ENCODE results near the gene SYNGR3.
"Not testable (repeated sequence)": the region's sequence is repeated elsewhere in the genome, so short reads cannot be mapped to it uniquely, and the experiment has no call there.

Gene SYNGR3

DNA sequence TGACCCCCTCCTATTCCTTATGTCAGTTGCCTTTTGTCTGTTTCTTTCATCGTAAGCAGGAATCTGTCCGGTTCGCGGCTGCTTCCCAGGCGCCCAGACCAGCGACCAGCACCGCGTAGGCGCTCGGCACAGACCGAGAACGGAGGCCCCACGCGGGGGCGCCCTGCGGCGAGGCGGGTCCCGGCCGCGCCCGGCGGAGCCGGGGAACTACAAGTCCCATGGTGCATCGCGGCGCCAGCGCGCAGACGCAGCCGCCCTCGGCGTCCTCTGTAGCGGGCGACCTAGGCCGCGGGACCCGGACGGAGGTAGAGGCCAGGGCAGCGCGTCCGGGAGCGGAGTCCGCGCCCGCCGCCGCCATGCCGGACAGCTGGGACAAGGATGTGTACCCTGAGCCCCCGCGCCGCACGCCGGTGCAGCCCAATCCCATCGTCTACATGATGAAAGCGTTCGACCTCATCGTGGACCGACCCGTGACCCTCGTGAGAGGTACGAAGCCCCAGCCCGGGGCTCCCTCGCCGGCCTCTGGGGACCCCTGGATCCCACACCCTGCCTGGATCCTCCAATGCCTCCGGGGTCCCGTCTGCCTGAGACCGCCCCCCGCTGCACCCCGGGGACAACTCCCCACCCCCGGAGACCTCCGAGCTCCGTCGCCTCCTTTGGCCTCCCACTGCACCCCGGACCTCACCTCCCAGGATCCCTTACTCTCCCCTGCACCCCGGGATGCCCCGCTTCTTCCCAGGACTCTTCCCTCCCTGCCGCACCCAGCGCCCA, 30.3 kb upstream of the SYNGR3 start, which contains the start of gene NDUFB10:
TSS of gene NDUFB10 (plus strand) at position 270 of the 771 bp plus-strand sequence. CDS start at position 357, 87 bp downstream.
- DNase-seq (ENCODE audit: low read depth in 3 of 3), result peak; percentile 81 to 88 (median 84)

DNA sequence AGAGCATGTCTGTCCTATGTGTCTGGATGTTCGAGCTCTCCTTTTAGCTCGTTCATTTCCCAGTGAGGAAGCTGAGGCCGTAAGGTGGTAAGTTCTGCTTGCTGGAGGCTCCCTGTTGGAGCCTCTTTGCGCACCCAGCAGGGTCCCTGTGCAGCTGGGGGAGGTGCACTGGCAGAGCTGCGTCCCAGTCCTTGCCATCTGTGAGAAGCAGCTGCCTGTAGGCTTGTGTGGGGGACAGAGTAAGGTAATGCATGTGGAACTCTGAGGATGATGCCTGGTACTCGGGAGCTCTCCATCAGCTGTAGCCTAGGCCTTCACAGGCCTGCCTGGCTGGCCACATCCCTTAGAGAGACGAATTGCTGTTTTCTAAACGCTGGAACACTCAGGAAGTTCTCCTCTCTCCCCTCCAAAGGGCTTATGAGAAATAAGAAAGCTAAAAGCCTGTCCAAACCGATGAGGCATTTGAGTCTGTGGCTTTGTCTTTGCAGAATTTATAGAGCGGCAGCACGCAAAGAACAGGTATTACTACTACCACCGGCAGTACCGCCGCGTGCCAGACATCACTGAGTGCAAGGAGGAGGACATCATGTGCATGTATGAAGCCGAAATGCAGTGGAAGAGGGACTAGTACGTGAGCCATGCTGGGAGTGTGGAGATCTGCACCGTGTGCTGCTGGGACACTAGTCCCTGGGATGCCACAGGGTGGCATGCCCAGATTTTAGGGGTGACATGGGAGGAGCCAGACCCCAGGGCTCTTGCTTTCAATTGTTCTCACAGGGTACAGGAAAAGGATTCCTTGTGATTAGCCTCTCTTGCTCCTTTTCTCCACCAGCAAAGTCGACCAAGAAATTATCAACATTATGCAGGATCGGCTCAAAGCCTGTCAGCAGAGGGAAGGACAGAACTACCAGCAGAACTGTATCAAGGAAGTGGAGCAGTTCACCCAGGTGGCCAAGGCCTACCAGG, 28.8 kb upstream of the SYNGR3 start:
- no peak for DNase-seq (ENCODE audit: low read depth in 3 of 3)

DNA sequence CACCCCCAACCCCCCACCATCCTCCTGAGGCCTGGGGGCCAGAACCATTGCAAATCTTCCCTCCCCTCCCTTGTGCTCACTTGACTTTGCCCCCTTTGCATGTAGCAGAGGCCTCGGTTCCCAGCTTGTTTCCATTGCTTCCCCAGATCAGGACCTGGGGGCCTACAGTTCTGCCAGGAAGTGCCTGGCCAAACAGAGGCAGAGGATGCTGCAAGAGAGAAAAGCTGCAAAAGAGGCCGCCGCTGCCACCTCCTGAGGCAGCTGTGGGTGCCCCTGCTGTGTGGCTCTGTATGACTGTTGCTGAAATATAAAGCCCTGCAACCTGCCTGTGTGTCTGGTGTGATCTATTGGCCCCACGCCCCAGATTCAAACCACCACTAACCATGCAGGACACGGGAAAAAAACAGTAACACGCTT, 28.1 kb upstream of the SYNGR3 start:
- no peak for DNase-seq (ENCODE audit: low read depth in 3 of 3)

DNA sequence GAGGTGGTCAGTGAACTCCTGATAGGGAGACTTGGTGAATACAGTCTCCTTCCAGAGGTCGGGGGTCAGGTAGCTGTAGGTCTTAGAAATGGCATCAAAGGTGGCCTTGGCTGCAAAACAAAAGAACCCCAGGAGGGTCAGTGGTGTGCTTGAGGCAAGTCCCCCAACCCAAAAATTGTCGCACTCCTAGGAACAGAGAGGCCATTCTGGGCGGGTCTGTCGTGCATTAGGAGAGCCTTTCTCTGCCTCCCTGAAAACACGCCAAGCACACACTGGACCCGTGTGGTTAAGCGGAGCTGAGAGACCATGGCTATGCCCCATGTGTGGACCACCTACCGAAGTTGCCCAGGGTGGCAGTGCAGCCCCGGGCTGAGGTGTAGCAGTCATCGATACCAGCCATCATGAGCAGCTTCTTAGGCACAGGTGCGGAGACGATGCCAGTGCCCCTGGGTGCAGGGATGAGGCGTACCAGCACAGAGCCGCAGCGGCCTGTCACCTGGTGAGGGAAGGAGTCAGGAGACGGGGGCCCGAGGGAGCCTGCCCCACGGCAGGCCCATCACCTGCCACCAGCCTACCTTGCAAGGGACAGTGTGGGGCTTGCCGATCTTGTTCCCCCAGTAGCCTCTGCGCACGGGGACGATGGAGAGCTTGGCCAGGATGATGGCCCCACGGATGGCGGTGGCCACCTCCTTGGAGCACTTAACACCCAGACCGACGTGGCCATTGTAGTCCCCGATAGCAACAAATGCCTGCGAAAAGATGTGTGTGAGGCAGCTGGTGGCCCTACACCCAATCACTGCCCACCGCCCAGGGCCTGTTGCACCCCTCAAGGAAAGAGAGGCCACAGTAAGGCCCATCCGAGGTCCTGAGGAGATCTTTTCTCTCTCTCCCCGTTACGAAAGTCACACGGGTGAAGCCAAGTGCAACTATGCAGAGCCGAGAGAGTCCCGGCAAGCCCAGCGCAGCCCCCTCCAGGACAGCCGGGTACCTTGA, 27.3 kb upstream of the SYNGR3 start:
- DNase-seq (ENCODE audit: low read depth in 3 of 3), result not testable (repeated sequence)

DNA sequence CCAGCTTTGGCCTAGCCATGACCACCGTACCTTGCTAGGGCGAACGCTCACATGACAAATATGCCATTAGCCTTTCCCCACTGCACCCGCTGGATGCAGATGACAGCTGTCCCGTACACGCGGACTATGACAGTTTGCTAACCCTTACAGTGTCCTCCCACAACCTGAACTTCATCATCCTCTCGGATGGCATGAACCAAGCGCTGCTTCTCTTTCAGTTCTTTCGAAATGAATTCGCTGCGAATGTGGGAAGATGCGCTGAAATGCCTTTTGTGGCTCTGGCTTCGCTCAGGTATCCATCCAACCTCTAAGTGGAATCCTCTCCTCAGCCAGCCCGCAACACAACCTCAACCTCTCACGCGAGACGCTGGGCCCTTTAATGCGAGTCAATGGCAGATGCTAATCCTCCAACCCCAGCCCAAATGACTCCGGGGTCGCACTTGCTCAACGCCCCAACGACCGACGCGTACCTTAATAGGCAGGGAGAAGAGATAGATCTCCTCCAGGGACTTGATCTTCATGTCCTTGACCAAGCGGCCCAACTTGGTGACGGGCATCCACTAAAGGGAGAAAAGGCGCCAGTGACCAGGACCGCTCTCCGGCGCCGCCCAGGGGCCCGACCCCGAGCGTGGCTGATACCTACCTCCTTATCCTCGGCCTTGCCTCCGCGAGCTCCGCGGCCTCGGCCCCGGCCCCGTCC, 25.8 kb upstream of the SYNGR3 start:
- no peak for DNase-seq (ENCODE audit: low read depth in 3 of 3)

DNA sequence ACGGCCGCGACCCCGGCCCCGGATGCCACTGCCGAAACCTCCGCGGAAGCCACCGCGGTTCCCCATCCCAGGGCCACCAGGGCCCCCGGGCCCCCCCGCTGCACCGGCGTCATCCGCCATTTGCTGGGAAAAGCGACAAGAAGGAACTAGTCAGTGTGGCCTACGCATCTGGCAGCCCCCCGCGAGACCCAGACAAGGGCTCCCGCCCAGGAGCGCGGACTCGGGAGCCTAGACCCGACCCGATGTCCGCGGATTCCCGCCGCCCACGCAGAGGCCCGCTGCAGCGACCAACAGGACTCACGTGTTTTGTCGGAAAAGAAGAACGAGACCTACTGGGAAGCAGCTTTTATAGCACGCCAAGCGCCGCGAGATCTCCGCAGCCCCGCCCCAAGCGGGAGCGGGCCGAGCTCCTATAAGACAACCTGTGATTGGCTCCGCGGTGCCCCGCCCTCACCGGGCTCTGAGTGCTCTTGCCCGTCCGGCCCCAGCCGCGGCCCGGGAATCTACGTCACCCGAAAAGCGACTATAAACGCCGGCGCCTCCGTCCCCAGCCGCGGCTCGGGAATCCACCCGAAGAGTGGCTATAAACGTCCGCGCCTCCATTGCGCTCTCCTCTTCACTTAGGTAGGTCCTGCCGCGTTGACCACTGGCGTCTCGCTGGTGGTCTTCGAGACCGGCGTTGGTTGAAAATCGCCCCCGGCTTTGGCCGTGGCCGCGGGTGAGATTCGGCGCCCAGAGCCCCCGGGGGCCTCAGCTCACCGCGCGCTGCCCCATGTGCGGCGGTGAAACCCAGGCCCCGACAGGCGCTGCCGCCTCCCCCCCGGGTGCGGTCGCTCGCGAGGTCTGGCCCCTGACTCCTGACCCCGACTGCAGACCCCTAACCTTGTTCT, 25.0 kb upstream of the SYNGR3 start, which contains the start of gene RPS2:
TSS of gene RPS2 (minus strand) at position 321 of the 890 bp plus-strand sequence. CDS start at position 120, 201 bp downstream.
- DNase-seq (ENCODE audit: low read depth in 3 of 3), result peak; percentile 94 to 99 (median 95)

DNA sequence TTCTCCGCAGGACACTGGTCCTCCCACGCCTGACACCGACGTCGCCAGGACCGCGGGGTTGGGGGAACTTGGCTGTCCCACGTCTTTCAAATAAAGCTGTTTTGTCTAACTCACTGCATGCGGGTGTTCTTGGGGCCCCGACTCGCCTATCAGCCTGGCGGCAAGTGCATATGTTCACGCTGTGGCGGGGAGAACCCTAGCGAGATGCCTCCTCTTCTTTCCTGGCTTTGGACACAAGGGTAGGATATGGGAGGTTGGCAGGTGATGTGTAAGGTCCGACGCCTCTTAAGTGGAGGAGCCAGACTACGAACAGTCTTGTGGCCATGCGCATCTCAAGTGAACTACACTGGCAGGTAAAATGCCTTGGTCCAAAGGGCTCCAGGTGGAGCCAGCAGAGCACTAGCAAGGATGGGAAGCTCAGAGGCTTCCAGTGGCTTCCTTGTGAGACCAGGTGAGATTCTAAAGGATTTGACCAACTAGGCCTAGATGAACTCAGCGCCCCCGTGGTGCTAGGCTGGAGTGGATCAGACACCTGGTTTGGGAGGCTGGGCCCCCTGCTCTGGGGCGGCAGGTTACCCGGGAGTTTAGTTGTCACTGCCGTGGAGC, 24.3 kb upstream of the SYNGR3 start:
- no peak for DNase-seq (ENCODE audit: low read depth in 3 of 3)

DNA sequence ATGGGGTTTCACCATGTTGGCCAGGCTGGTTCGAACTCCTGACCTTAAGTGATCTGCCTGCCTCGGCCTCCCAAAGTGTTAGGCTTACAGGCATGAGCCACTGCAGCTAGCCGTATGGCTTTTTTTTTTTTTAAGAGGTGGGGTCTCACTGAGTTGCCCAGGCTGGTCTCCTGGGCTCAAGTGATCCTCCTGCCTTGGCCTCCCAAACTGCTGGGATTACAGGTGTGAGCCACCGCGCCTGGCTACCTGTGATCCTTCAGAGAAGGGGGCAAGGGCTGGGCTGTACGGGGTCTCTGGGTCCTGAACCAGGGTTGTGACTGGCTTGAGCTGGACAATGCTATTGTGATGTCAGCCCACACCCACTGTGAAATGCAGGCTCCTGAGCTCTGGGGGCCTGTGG, 23.3 kb upstream of the SYNGR3 start, which contains the start of gene RNF151:
TSS of gene RNF151 (plus strand) at position 397 of the 400 bp plus-strand sequence. CDS start 26 bp downstream, outside the sequence.
- no peak for DNase-seq (ENCODE audit: low read depth in 3 of 3)

DNA sequence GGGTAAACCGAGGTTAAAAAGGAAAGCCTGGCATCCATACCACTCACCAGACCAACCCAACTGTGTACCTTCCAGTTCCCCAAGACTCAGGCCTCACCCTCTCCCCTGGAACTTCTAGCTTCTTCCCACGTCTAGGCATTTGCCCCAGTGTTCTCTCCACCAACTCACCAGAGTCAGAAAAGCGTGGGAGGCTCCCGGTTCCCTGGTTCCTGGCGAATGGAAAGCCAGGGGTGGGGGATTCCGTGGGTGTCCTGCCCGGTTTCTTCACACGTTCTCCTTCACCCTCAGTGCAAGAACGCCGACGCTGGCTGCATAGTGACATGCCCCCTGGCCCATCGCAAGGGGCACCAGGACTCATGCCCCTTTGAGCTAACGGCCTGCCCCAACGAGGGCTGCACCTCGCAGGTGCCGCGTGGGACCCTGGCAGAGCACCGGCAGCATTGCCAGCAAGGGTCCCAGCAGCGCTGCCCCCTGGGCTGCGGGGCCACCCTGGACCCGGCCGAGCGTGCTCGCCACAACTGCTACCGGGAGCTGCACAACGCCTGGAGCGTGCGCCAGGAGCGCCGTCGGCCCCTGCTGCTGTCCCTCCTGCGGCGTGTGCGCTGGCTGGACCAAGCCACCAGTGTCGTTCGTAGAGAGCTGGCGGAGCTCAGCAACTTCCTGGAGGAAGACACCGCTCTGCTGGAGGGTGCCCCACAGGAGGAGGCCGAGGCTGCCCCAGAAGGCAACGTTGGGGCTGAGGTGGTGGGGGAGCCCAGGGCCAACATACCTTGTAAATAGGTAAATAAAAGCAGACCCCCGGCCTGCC, 21.4 kb upstream of the SYNGR3 start:
- DNase-seq (ENCODE audit: low read depth in 3 of 3), result no peak

DNA sequence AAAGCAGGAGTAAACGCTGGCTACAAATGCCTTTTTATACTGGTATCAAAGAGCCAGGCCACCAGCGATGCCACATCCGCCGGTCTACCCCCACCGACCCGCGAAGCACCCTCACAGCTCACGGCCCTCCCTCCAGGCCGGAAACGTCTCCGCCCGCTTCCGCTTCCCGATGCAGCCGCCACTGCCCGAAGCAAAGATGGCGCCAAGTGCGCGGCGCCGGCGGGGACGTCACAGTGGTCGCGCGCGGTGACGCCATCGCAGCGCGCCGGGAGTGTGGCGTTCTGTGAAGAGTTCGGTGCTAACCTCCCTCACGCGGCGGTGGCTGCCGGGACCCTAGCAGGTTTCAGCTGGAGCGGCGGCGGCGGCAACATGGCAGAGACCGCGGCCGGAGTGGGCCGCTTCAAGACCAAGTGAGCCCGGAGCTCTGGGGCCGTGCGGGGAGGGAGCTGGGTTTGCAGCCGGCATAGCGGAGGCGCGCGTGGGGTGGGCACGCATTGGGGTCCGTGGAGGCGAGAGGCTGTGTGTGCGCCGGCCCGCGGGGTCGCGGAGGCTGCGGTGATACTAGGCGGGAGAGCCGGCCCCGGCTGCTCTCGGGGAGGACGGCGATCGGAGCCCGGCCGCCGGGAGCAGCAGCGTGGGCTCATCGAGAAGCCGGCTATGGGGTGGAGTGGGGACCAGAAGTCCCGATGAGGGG, 17.8 kb upstream of the SYNGR3 start, which contains the start of gene TBL3:
TSS of gene TBL3 (plus strand) at position 258 of the 694 bp plus-strand sequence. CDS start at position 370, 112 bp downstream.
- DNase-seq (ENCODE audit: low read depth in 3 of 3), result peak; percentile 90 to 92 (median 91)

DNA sequence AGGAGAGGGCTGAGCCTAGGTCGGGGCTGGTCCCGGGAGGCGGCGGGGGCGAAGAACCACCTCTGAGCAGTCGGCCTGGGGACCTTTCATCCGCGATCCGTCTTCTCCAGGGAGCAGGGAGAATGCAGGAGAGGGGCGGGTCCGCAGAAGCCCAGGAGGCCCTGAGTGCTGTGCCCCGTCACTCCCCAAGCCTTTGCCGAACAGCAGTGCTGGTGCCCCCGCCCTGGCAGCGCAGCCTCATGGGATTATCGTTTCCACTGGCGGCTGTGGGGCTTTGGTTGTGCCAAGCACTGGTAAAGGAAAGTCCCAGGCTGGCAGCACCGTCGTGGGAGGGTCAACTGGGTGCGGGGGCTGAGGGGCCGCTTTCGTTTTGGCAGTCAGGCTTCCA, 17.3 kb upstream of the SYNGR3 start:
- no peak for DNase-seq (ENCODE audit: low read depth in 3 of 3)

DNA sequence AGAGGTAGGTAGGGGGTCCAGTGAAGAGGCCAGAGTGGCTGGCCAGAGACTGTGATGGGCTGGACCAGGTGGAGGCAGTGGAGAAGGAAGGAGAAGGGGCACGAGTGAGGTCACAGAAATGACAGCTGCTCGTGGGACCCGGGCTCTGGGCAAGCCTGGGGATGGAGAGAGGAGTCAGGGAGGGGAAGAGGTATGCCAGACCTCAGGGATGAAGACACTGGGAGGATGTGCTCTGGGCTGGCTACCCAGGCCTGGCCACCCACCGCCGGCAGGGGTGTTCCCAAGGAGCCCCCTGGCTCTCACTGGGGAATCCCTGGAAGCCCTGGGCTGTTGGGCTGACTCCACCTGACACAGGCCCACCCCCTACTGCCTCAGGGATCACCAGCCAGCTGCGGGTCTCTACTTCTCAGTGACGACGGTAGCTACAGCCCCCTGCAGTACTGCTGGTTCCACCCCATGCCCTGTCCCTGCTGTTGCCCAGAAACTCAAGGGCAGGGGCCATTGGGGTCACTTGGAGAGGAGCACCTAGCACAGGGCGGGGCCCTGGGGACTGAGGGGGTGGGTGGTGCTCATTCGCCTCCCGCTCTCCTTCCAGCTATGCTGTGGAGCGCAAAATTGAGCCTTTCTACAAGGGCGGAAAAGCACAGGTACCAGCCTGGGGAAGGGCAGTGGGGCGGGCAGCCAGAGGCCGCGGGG, 16.2 kb upstream of the SYNGR3 start:
- no peak for DNase-seq (ENCODE audit: low read depth in 3 of 3)

DNA sequence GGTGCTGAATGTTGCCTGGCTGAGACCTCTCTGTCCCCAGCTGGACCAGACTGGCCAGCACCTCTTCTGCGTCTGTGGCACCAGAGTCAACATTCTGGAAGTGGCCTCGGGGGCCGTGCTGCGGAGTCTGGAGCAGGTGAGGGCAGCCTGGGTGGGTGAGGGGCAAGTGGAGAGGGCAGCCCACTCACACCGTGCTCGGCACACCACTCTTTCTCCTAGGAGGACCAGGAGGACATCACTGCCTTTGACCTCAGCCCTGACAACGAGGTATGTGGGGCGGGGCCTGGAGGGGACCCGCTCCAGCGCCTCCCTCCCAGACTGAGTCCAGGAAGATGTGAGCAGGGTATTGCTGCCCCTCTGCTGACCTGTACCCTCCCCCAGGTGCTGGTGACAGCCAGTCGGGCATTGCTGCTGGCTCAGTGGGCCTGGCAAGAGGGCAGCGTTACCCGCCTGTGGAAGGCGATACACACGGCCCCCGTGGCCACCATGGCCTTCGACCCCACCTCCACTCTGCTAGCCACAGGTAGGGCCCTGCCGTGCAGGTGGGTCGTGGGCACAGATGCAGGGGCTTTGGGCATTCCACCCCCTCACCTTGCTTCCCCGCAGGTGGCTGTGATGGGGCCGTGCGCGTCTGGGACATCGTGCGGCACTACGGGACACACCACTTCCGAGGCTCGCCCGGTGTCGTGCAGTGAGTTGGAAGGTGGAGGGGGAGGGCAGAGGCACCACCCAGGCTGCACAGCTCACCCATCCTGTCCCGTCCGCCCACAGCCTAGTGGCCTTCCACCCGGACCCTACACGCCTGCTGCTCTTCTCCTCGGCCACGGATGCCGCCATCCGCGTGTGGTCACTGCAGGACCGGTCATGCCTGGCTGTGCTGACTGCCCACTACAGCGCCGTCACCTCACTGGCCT, 15.4 kb upstream of the SYNGR3 start:
- no peak for DNase-seq (ENCODE audit: low read depth in 3 of 3)

DNA sequence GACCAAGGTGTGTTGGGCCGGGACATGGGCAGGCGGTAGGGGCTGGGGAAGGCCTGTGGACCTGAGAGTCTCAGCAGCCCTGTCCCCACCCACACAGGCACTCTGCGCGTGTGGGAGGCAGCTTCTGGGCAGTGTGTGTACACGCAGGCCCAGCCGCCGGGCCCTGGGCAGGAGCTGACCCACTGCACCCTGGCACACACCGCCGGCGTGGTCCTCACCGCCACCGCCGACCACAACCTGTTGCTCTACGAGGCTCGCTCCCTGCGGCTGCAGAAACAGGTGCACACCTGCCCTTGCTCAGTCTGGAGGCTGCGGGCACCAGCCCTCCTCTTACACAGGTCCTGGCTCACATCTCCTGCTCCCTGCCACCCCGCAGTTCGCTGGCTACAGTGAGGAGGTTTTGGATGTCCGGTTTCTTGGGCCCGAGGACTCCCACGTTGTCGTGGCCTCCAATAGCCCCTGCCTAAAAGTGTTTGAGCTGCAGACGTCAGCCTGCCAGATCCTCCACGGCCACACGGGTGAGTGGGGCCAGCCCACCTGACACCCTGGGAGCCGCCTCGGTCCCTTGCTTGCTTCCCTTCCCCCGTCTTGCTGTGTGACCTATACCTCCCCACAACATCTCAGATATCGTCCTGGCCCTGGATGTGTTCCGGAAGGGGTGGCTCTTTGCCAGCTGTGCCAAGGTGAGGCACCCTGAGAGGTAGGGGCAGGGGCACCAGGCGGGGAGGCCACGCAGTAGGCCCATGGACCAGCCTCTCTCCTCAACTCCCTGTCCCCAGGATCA, 14.1 kb upstream of the SYNGR3 start:
- no peak for DNase-seq (ENCODE audit: low read depth in 3 of 3)

DNA sequence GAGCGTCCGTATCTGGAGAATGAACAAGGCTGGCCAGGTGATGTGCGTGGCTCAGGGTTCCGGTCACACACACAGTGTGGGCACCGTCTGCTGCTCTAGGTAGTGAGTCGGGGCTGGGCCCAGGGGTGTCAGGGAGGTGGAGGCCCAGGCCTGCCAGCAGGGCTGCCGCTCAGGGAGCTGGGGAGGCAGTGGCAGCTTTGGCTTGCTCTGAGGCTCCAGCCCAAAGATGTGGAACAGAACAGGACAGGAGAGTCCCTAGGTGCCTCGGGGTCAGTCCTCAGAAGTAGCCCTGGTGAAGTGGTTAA, 13.6 kb upstream of the SYNGR3 start:
- DNase-seq (ENCODE audit: low read depth in 3 of 3), result no peak
